Breast epithelium (tissue), 3 donors: Measurements from ENCODE around the gene SPART.

Experiments used
- CTCF ChIP-seq, 3 donors: fragments of 450-650 bp; IDR thresholded peaks; one replicate each; pipeline ENCODE4 v1.5.1; 2016 to 2017; ENCODE audit warnings: antibody characterized with exemption in 3 of 3, mild to moderate bottlenecking in 3 of 3, moderate library complexity in 3 of 3
- POLR2A ChIP-seq: fragments of 450-650 bp; IDR thresholded peaks from one replicate; pipeline ENCODE4 v1.6.1; 2016; ENCODE audit warnings: antibody characterized with exemption, mild to moderate bottlenecking, moderate library complexity
- POLR2AphosphoS5 ChIP-seq, 3 donors: sonication (generic); formaldehyde crosslinking; IDR thresholded peaks; one replicate each; pipeline ENCODE4 v1.6.1; 2017; ENCODE audit warnings: antibody characterized with exemption in 3 of 3

- TF ChIP-seq CTCF (IDR thresholded peaks at IDR 0.05) (no peak), POLR2A (no peak), POLR2AphosphoS5 (IDR thresholded peaks at IDR 0.05) (no peak)
These were observed 4.5 kb downstream of the SPART start for GRCh38 chr13:36341718-36342117.
